ENCODE measurements around the gene ETHE1.

DNA sequence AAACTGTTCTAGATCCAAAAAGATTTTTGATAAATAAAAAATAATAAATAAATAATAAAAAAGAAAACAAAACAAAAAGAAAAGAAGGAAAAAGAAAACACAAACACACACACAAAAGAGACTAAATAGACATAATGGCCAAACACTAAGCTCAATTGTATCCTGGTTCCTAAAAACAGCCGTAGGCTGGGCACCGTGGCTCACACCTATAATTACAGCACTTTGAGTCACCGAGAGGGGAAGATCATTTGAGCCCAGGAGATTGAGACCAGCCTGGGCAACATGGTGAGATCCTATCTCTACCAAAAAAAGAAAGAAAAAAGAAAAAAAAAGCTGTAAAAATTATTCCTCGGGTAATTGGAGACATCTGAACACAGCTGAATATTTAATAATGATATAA is 8.9 kb downstream of the ETHE1 start:
- TF ChIP-seq, protein P1, sequence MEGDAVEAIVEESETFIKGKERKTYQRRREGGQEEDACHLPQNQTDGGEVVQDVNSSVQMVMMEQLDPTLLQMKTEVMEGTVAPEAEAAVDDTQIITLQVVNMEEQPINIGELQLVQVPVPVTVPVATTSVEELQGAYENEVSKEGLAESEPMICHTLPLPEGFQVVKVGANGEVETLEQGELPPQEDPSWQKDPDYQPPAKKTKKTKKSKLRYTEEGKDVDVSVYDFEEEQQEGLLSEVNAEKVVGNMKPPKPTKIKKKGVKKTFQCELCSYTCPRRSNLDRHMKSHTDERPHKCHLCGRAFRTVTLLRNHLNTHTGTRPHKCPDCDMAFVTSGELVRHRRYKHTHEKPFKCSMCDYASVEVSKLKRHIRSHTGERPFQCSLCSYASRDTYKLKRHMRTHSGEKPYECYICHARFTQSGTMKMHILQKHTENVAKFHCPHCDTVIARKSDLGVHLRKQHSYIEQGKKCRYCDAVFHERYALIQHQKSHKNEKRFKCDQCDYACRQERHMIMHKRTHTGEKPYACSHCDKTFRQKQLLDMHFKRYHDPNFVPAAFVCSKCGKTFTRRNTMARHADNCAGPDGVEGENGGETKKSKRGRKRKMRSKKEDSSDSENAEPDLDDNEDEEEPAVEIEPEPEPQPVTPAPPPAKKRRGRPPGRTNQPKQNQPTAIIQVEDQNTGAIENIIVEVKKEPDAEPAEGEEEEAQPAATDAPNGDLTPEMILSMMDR (IDR thresholded peaks at IDR 0.05; ENCODE audit: borderline replicate concordance, extremely low read depth, low read length, poor library complexity, severe bottlenecking): no peak
- TF ChIP-seq EZH2 (IDR thresholded peaks at IDR 0.05; ENCODE audit: borderline replicate concordance, low read depth, low read length, severe bottlenecking): no peak
